ENCODE data around the gene CD79A. TPM values are rescaled to one million over a fixed set of nuclear protein-coding genes. Genes with fewer than 3 reads are reported as not detected.
A peak's percentile ranks its signal among the peaks of the same experiment; 100 is the strongest.

CD79A gene
- total RNA-seq, 1 experiment from 2014 or later: 0.69 TPM

DNA sequence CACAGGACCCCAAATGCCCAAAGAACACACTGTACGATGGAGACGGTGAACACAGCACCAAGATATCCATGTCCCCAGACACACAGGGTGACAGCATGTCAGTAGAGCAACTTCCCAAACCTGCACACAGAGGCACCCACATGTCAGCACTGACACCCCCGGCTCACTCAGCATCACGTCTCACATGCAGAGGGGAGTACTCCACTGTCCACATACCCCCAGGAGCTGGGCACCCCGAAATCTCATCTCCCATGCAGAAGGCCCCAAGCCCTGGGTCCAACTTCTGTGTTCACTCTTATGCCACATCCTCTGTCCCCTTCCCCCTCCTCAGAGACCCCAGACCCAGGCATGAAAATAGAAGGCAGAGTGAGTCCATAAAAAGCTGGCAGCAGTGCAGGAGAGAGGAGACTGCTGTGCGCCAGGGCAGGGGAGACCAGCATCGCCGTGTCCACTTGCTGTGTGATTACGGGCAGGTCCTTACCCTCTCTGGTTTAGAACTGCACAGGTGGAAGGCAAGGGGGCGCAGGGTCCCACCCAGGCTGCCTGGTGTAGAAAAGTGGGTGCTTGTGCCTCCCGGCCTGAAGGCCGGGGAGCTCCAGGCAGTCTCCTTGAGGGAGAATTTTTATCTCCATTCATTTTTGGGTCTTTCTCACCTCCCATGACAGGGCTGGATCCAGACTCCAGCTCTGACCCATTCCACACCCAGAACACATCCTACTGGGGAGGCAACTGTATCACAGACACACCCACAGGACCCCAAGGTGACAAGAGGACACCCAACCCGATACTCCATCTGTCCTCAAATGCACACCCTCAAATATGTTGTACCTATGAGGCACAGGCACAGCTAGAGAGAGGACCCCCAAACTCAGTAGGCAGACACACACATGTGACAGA lies 34.2 kb downstream of the CD79A start:
- BruUV-seq (replicated peaks): TSS peak; percentile 14
- no peak overlapping the region for H3K4me3 ChIP-seq (replicated peaks in 1 of 2; ENCODE audit: low read depth in 1 of 2, low read length in 2 of 2)
- intact Hi-C loops (cut with micrococcal nuclease): no loop called here
- no peak for ATAC-seq
- POLR2A ChIA-PET: interaction anchor here (0.6 kb wide), 1 partner anchor 12 kb away, joined by 4 read pairs; no protein-coding TSS in a partner anchor
- no peak overlapping the region for H3K27ac ChIP-seq (ENCODE audit: low read depth, low read length)
- H3K9me3 ChIP-seq (ENCODE audit: control insufficient read depth in 1 of 2, insufficient read depth in 1 of 2, low read depth in 1 of 2, low read length in 2 of 2): no peaks in the 10 kb centered on the region
- peaks cover 0 to 3% of the 10 kb centered on the region in 2 experiments; a peak in 3 of 4 replicates for H3K36me3 ChIP-seq (ENCODE audit: control insufficient read depth in 1 of 2, insufficient read depth in 2 of 2, low read length in 2 of 2)
- no peaks in the 10 kb centered on the region for H3K9me2 ChIP-seq (ENCODE audit: insufficient read depth)
- no peak for DNase-seq (ENCODE audit: low read depth, low spot score)
- no peak overlapping the region for H3K9ac ChIP-seq (ENCODE audit: low read length)
- no peak for TF ChIP-seq RAD21 (IDR thresholded peaks at IDR 0.05; ENCODE audit: low read depth)
- TF ChIP-seq EGR1 (IDR thresholded peaks at IDR 0.05; ENCODE audit: low read depth): no peak
- no peak for TF ChIP-seq ZNF274 (IDR thresholded peaks at IDR 0.05; ENCODE audit: low read depth, low read length)
- no peak for TF ChIP-seq ZBTB33 (IDR thresholded peaks at IDR 0.05; ENCODE audit: extremely low read depth, insufficient replicate concordance, low read length)
- TF ChIP-seq JUND (IDR thresholded peaks at IDR 0.05): no peak
- no peak overlapping the region for H2AFZ ChIP-seq (ENCODE audit: low read depth, low read length, poor library complexity, severe bottlenecking)
- H3K4me1 ChIP-seq (ENCODE audit: control insufficient read depth in 1 of 2, insufficient read depth in 2 of 2, low read length in 2 of 2): no peaks in the 10 kb centered on the region
- no peaks in the 10 kb centered on the region; the same call in 1 of the 2 replicates for H3K27me3 ChIP-seq (ENCODE audit: insufficient read depth, low read length)
- H3K4me2 ChIP-seq (ENCODE audit: low read length): no peak overlapping the region
- CTCF ChIA-PET: no interaction called here
- RAD21 ChIA-PET (ENCODE audit: low non-redundant PET in 1 of 2, low total read pairs in 2 of 2, uncharacterized antibody in 2 of 2, unreplicated experiment in 2 of 2): no interaction called here
- no peaks in the 10 kb centered on the region for H3K79me2 ChIP-seq (ENCODE audit: insufficient read depth, low read length)
- H4K20me1 ChIP-seq (ENCODE audit: insufficient read depth): no peaks in the 10 kb centered on the region

Measured in HCT116 (cell line).